Measurements from ENCODE around the gene RASAL2. TPM values are rescaled to one million over a fixed set of nuclear protein-coding genes. Genes with fewer than 3 reads are reported as not detected.

RASAL2 gene
- total RNA-seq, 2 donors from 2014 or later: 16.9 to 27.8 TPM

DNA sequence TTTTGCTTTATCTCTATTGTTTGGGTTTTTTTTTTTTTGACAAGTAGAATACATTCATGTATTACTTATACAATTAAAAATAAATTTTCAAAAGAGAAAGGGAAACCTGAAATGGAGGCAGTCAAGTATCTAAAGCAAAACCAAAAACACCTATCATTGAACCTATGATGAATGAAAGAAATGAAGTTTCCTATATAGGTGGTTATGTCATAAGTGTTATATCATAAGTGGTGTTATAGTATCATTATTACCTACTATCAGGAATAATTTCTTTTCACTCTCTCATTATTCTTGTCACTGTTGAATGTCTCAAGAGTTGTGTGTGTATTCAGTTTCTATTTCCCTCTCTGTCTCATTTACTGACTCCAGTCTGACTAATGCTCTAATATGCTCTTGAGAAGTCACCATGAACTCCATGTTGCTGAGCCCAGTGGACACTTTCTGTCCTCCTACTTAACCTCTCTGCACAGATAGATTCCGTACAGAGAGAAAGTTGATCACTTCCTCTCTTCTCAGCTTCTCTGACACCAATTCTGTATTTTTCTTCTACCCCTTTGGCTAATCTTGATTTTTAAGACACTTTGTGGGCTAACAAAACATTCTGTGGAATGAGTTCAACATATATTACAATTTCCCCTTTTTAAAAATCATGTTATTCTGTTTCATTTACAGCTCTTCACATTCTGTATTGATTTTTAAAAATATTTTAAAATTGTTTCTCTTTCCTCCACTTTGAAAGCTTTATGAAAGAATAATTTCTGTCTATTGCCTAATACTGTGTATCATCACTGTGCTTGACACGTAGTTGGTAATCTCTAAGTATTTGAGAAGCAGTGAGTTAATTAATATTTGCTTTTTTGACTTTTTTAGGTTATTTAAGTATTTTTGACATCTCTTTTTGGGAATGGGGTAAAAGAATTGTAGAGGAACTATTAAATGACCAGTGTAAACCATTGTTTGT is 50.1 kb downstream of the RASAL2 start:
- ATAC-seq (peak in 1 of 2 donors; percentile 61), DNase-seq (no peak)
- intact Hi-C loops (cut with DNase I): no loop called here

DNA sequence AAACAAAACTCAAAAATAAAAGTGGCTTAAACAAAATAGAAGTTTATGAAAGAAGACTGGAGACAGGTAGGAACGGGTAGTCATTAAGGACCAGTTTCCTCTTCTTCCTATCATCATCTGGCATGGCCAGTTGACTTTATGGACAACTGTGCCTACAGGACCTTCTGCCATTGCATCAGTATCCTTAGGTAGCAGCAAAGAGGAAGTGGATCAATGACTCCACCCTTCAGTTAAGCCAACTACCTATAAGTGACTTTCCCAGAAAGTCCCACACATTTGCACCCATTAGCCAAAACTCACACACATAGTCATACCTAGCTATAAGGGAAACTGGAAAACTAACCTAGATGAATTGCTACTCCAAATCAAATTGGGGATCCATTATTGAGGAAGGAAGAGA is 51.7 kb downstream of the RASAL2 start:
- intact Hi-C loops (cut with DNase I): no loop called here
- ATAC-seq (no peak), DNase-seq (no peak)

DNA sequence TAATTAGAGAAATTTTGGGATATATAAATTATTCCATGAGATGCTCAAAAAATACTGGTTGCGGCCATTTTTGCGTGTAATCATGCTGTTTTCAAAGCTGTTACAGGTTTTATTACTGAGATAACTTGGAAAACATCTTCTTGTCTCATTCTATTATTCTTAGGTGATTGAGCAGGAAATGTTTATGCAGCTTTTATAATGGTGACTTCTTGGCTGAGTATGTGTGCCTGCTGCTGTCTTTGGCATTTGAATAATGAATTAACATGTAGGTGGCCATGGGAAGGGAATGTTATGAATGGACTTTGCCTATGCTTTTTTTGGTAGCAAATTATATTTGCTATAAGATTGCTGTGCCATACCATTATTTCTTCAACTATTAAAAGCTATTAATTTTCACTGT is 52.5 kb downstream of the RASAL2 start:
- ATAC-seq (no peak), DNase-seq (no peak)
- intact Hi-C loops (cut with DNase I): no loop called here

DNA sequence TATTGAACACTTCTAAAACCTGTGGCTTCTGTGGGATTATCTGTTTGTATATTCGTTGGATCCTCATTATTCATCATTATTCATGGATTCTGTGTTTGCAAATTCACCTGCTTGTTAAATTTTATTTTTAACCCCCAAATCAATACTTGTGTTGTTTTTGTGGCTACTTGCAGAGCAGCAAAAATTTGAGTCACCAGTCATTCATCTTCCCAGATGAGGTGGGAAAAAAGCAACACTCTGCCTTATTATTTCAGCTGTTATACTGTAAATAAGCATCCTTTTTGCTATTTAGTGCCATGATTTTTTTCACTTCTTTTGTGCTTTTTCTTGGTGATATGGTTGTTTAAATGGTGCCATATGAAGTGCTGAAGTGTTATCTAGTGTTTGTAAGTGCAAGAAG is 56.7 kb downstream of the RASAL2 start:
- intact Hi-C loops (cut with DNase I): no loop called here
- DNase-seq: no peak
- ATAC-seq: no peak

DNA sequence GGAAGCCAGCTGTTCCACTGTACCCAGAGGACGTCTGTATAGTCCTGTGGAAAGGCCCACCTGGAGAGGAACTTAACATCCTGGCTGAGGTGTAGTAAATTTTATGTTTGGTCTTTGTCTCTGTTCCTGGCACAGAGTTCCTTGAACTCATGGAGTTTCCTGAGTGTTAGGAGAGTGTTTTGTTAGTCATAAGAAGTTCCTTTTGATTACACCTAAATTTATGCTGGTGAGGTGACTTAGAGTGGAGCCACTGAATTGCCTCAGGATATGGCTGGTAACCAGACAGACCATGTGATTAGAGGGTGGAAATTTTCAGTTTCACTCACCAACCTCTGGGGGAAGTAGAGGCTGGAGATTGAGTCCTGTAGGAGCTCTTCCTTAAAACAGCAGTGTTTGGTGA is 57.9 kb downstream of the RASAL2 start:
- ATAC-seq: peak; percentile 15 to 17
- DNase-seq: no peak
- intact Hi-C loops (cut with DNase I): no loop called here

DNA sequence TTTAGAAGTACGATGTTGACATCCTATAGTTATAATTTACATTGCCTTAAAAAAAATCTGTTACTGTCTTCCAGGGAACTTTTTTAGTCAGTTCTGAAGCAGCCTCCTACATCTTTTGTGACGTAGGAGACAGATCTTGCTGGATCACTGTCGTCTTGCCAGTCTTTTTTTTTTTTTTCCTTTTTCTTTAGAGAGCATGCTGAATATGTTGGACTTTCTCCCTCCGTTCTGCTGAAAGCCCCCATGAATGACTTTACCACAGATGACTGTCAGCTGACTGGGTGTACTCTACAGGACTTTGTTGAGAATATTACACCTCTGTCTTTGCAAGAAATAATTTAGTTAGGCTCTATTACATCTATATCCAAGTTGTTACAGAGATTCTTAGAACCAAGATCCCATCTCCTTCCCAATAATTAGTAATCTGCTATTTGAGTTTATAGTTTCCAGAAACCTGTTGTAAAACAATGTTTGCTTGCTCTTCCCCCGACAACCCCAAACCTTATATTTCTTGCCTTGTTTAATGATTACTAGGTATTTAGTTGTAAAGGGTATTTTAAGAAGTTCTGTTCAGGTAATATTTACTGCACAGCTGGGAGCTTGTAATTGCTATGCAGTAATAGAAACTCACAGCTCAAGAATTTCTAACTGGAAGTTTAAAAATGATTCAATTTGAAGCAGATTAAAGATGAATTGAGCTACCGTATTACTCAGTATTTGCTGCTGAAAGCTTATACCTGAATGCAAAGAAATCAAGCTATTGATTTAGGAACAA is 61.8 kb downstream of the RASAL2 start:
- ATAC-seq (no peak), DNase-seq (no peak)
- intact Hi-C loops (cut with DNase I): no loop called here

DNA sequence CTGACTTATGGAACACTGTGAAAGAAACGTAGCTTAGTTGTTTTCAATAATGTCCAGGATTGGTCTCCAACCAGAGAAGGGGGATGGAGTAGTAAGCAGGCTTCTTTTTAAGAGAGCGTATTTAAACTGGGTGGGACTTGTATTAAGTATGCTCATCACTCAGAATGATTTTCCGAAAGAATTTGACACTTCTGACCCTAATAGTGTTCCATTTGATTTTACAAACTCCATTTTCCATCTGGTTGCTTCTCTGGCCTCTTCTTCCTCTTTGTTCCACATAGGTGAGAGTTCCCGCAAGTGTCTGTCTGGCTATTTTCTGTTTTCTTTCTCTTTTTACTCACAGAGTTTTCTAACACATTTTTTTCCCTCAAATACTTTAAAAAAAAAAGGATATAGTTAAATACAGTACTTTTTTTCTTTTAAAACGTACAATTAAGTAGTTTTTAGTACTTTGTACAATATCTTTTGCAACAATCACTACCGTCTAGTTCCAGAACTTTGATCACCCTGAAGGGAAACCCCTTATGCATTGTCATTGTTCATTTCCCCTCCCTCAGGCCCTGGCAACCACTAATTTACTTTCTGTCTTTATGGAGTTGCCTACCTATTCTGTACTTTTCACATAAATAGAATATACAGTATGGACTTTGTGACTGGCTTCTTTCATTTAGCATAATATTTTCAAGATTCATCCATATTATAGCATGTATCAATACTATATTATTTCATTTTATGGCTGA is 67.0 kb downstream of the RASAL2 start:
- DNase-seq: no peak
- intact Hi-C loops (cut with DNase I): no loop called here
- no peak for ATAC-seq

DNA sequence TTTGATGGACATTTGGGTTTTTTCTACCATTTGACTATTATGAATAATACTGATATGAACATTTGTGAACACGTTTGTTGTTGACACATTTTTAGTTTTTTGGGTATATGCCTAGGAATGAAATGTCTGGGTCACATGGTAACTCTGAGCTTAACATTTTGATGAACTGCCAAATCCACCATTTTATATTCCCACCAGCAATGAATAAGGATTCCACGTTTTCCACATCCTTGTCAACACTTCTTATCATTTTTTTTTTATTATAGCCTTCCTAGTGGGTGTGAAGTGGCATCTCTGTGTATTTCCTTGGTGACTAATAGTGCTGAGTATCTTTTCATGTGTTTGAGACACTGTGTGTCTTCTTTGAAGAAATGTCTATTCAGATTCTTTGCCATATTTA is 67.6 kb downstream of the RASAL2 start:
- intact Hi-C loops (cut with DNase I): no loop called here
- DNase-seq: no peak
- ATAC-seq: peak in 1 of 2 donors; percentile 74

DNA sequence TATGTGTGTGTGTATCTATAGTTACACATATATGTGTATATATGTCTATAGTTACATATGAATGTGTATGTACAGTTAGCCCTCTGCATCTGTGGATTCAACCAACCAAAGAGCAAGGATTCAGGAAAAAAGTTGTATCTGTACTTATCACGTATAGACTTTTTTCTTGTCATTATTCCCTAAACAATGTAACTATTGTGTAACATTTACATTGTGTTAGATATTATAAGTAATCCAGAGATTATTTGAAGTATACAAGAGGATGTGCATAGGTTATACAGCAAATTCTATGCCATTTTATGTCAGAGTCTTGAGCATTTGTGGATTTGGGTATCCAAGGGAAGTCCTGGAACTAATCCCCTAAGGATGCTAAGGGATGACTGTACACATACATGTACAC is 71.3 kb downstream of the RASAL2 start:
- intact Hi-C loops (cut with DNase I): no loop called here
- ATAC-seq (no peak), DNase-seq (no peak)

DNA sequence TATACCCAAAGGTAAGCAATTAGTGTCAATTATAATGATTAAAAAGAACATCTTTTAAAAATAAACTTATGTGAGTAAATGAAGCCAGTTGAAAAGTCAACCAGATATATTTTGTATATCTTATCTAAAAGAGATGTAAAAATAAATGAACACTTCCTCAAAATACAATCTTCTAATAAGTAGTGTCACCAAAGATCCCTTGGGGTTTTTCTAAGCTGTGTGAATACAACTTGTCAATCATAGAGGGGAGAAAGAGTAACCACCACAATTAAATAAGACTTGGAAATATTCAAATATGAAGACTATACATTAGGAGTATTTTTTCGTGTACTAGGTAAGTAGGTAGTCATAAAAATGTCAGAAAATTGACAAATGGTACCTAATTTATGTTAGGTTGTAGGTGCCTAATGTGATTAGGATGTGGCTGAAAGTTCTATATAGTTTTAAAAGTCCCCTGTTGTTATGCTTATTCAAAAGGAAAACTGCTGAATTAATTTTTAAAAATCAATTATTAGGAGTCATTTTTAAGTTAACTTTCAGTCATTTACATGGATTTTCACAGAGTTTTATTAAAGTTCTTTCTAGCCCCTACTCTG is 72.6 kb downstream of the RASAL2 start:
- DNase-seq: no peak
- intact Hi-C loops (cut with DNase I): no loop called here
- no peak for ATAC-seq

DNA sequence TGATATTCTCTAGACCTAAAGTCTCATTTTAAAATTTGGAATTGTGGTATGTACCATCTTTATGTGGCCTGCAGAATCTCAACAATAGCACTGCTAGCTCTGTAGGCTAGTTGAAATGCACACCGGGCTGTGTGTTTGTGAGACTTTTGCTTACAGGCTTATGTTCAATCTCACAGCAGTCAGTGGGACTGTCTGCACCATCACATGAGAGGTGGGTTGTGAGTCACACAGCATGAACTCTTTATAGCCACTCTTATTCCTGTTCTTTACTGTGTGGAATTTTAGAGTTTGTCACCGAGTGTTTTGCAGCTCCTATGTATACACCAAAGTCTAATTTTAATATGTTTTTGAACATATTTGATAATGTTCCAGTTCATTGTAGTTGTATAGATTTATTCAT is 74.6 kb downstream of the RASAL2 start:
- ATAC-seq (peak in 1 of 2 donors; percentile 69), DNase-seq (no peak)
- intact Hi-C loops (cut with DNase I): no loop called here

DNA sequence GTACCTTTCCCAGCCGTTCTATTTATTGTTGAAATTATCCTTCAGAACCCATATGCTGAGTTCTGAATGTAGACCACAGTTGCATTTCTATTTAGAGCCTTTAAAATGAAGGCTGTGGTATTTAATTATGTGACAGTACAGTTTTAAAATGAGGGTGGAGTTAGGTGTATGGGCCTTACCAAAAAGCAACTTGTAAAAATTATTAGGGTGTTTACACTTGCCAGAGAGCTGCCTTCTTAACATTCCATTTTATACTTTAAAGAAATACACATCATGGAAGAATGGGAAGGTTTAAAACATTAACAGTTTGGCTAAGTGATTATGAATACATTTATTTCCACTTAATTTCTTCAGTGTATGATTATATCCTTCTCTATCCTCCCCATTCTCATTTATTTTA is 75.7 kb downstream of the RASAL2 start:
- intact Hi-C loops (cut with DNase I): loop anchor here in 1 of 2 donors (10.0 kb wide), 2 partner anchors 65 kb away; no protein-coding TSS in a partner anchor
- no peak for ATAC-seq
- DNase-seq: no peak

DNA sequence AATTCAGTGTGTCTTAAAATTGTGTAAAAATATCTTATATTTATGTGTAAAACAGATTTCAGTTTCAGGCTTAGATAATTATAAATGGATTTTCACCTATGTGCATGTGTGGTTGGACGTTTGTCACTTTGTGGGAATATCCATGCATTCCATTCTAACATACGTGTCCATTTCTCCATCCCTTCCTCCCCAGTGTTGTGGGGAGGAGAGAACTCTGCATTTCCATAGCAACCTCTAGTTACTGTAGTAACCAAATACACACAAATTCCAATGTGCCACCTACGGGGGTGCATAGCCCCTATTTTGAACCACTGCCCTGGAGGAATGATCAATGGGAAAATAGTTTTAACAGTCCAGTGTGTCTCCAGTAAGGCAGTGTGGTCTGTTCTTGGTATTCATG is 79.0 kb downstream of the RASAL2 start:
- ATAC-seq: peak in 1 of 2 donors; percentile 47
- DNase-seq: no peak
- intact Hi-C loops (cut with DNase I): loop anchor here in 1 of 2 donors (10.0 kb wide), 2 partner anchors 62 to 68 kb away; no protein-coding TSS in a partner anchor

DNA sequence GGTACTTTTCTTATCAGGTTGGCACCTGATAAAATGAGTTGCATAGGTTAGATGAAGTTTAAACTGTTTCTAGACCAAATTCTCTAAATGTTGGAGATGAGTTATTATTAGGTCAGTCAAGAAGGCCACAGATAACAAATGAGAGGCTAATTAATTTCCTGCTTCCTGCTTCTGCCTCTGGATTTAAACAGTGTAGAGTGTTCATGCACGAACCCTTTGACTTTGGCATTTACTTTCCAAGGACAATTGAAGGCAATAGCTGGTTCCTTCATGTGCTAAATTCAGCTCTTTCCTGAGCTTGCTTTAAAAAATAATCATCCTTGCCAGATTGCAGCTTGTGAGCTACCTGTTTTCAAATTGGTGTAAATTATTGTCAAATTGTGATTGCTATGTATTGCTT is 80.6 kb downstream of the RASAL2 start:
- DNase-seq (no peak), ATAC-seq (peak; percentile 62 to 65)
- intact Hi-C loops (cut with DNase I): loop anchor here in 1 of 2 donors (10.0 kb wide), 2 partner anchors 60 to 70 kb away; no protein-coding TSS in a partner anchor

DNA sequence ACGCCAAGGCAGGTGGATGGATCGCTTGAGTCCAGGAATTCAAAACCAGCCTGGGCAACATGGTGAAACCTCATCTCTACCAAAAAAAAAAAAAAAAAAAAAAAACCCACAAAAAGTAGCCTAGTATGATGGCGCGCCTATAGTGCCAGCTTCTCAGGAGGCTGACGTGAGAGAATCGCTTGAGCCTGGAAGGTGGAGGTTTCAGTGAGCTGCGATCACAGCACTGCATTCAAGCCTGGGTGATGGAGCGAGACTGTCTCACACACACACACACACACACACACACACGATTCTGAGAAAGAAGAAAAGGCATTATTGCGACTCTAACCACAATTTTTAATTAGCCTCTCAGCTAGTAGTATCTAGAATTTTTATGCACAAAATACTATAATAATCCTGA is 86.5 kb downstream of the RASAL2 start:
- DNase-seq (no peak), ATAC-seq (no peak)
- intact Hi-C loops (cut with DNase I): loop anchor here in 1 of 2 donors (10.0 kb wide), 1 partner anchor 146 kb away; no protein-coding TSS in a partner anchor

DNA sequence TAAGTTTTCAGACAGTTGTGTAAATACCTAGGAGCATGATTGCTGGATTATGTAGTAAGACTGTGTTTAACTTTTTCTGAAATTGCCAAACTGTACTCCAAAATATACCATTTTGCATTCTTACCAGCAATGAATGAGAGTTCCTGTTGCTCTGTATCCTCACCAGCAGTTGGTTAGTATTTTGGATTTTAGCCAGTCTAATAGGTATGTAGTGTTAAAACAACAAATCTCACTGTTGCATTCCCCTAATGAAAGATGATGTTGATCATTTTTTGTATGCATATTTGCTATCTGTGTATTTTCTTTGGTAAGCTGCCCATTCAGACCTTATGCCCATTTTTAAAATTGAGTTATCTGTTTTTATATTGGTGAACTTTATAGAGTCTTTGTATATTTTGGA is 89.9 kb downstream of the RASAL2 start:
- DNase-seq: no peak
- intact Hi-C loops (cut with DNase I): loop anchor here in 1 of 2 donors (10.0 kb wide), 1 partner anchor 149 kb away; no protein-coding TSS in a partner anchor
- no peak for ATAC-seq

DNA sequence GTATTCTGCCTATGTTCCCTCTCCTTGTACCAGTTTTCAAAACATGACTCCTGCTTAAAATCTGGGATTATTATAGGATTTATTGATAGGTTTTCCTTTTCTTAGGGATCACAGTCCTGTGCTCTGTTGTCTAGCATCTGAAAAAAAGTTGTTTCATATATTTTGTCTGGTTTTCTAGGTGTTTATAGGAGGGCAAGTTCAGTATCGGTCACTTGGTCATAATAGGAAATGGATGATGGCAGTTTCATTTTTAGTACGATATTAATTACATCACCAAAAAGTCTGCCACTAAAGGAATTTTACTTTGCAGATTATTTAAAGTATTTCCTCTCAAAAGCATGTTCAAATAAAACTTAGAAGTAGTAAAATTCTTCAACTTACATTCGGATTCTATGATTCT is 94.4 kb downstream of the RASAL2 start:
- DNase-seq: no peak
- intact Hi-C loops (cut with DNase I): loop anchor here in 1 of 2 donors (5.0 to 10.0 kb wide), 2 partner anchors 91 to 154 kb away; no protein-coding TSS in a partner anchor
- no peak for ATAC-seq

DNA sequence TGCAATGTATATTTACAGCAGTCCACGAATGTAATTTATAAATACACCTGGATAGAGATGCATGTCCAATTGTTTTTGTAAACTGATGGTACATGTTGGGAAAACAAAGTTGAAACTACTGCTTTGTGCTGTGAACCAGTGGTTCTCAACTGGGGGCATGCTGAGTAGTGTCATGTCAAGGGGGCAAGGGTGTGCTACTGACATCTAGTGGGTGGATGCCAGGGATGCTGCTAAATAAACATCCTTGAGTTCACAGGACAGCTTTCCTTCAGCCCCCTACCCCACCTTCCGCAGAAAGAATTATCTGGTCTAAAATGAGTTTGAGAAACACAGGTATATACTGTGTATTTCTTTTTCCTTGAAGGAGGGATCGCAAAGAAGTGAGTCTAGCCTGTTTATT is 95.9 kb downstream of the RASAL2 start:
- DNase-seq: peak; percentile 31
- ATAC-seq: peak in 1 of 2 donors; percentile 63
- intact Hi-C loops (cut with DNase I): loop anchor here in 1 of 2 donors (5.0 to 10.0 kb wide), 3 partner anchors 93 to 235 kb away; no protein-coding TSS in a partner anchor

DNA sequence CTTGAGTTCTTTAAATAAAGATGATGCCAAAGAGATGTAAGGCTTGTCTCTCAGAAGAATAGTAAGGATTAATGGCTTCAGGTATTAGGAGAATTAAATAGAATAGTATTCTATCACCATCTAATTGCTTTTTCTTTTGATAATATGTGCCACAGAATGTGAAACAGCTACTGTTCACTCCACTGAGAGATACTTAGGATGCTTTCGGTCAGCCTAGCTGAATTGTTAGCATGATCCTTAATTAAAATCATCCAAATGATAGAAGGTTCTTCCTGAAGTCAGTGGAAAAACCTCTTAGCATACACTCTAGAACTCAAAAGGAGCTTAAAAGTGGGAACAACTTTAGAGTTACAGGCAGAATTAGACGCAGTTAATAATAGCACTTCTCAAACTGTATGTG is 97.0 kb downstream of the RASAL2 start:
- no peak for ATAC-seq
- intact Hi-C loops (cut with DNase I): loop anchor here in 1 of 2 donors (10.0 kb wide), 1 partner anchor 236 kb away; no protein-coding TSS in a partner anchor
- no peak for DNase-seq

All from left cardiac atrium (tissue), 4 donors.